HCT116 (cell line): ENCODE results near the gene IL21R. TPM values are rescaled to one million over a fixed set of nuclear protein-coding genes. Genes with fewer than 3 reads are reported as not detected.

Experiments
- ATAC-seq: fragments of 200-7000 bp; cut with Tn5 transposase; 2 replicates; pipeline ENCODE4 v1.9.1; 2020; ENCODE audit warnings: mild to moderate bottlenecking, moderate library complexity
- BruUV-seq: library from RNA; stranded (reverse); fragments of 400-500 nt; replicated peaks from 2 replicates; lab custom pipeline; 2021; lab: Mats Ljungman, UMichigan
- CTCF ChIA-PET: fragments of 300-600 bp; sonication (Branson Sonifier 250); formaldehyde crosslinking; loops from one replicate; lab custom pipeline; 2021; ENCODE audit warnings: antibody characterized with exemption; lab: Charles Lee
- POLR2A ChIA-PET: fragments of 300-600, 350-600 bp; sonication (Branson Sonifier 250); formaldehyde crosslinking; loops from one replicate; lab custom pipeline; 2021; ENCODE audit warnings: antibody characterized with exemption; lab: Charles Lee
- RAD21 ChIA-PET, 2 experiments: fragments of 300-600 bp; sonication (Branson Sonifier 250); formaldehyde crosslinking; loops; one replicate each; lab custom pipeline; 2023; ENCODE audit warnings: low total read pairs in 2 of 2; ENCODE audit not compliant: uncharacterized antibody in 2 of 2, unreplicated experiment in 2 of 2, low non-redundant PET in 1 of 2; lab: Charles Lee
- DNase-seq: peaks from one replicate; pipeline ENCODE4 v3.0.0-alpha.2; 2010; ENCODE audit warnings: low read depth, low spot score
- H2AFZ ChIP-seq: fragments of 200-600 bp; shearing (Covaris generic), sonication (generic); 2 replicates; pipeline ENCODE4 v1.6.1; 2017; ENCODE audit warnings: low read depth, mixed run types, mixed read lengths, antibody characterized with exemption, low read length; ENCODE audit not compliant: poor library complexity, severe bottlenecking
- H3K27ac ChIP-seq: 2 replicates; pipeline ENCODE4 v1.5.1; 2012; ENCODE audit warnings: low read depth, low read length
- H3K27me3 ChIP-seq: fragments of 200-600 bp; sonication (generic); 2 replicates; pipeline ENCODE4 v1.6.1; 2016; ENCODE audit warnings: mixed run types, low read length, mixed read lengths; ENCODE audit not compliant: insufficient read depth
- H3K36me3 ChIP-seq, 2 experiments: fragments of 200-500 bp in 1 of 2; fragments of 200-600 bp in 1 of 2; sonication (Bioruptor generic) in 1 of 2; sonication (generic) in 1 of 2; 2 replicates each; pipeline versions ENCODE4 v1.5.1 to v1.6.1; 2014 to 2016; ENCODE audit warnings: low read length in 2 of 2, inconsistent platforms in 1 of 2, mixed read lengths in 1 of 2, mixed run types in 1 of 2; ENCODE audit not compliant: insufficient read depth in 2 of 2, control insufficient read depth in 1 of 2
- H3K4me1 ChIP-seq, 2 experiments: fragments of 200-600 bp in 1 of 2; sonication (generic) in 1 of 2; 2 replicates each; pipeline versions ENCODE4 v1.5.1 to v1.6.1; 2012 to 2017; ENCODE audit warnings: low read length in 2 of 2, inconsistent platforms in 1 of 2, mild to moderate bottlenecking in 1 of 2, mixed read lengths in 1 of 2, mixed run types in 1 of 2, moderate library complexity in 1 of 2; ENCODE audit not compliant: insufficient read depth in 2 of 2, control insufficient read depth in 1 of 2
- H3K4me2 ChIP-seq: fragments of 200-600 bp; sonication (generic); 2 replicates; pipeline ENCODE4 v1.6.1; 2017; ENCODE audit warnings: mixed run types, low read length, mixed read lengths
- H3K4me3 ChIP-seq, 2 experiments: fragments of 200-600 bp in 1 of 2; sonication (generic) in 1 of 2; replicated peaks in 1 of 2; 2 replicates each; pipeline ENCODE4 v1.5.1; 2011 to 2016; ENCODE audit warnings: low read length in 2 of 2, control low read depth in 1 of 2, low read depth in 1 of 2, mild to moderate bottlenecking in 1 of 2, mixed read lengths in 1 of 2, mixed run types in 1 of 2
- H3K79me2 ChIP-seq: fragments of 200-600 bp; sonication (generic); 2 replicates; pipeline ENCODE4 v1.6.1; 2017; ENCODE audit warnings: mild to moderate bottlenecking, mixed run types, low read length, moderate library complexity, mixed read lengths; ENCODE audit not compliant: insufficient read depth
- H3K9ac ChIP-seq: fragments of 200-600 bp; sonication (generic); 2 replicates; pipeline ENCODE4 v1.6.1; 2016; ENCODE audit warnings: low read length, mixed read lengths
- H3K9me2 ChIP-seq: fragments of 200-600 bp; sonication (generic), shearing (Covaris generic); 2 replicates; pipeline ENCODE4 v1.6.1; 2017; ENCODE audit warnings: mixed run types, mild to moderate bottlenecking, moderate library complexity; ENCODE audit not compliant: insufficient read depth
- H3K9me3 ChIP-seq, 2 experiments: fragments of 200-500 bp in 1 of 2; fragments of 200-600 bp in 1 of 2; sonication (Bioruptor generic) in 1 of 2; sonication (generic) in 1 of 2; 2 replicates each; pipeline ENCODE4 v1.6.1; 2014 to 2017; ENCODE audit warnings: low read length in 2 of 2, mixed read lengths in 2 of 2, inconsistent platforms in 1 of 2, low read depth in 1 of 2, mild to moderate bottlenecking in 1 of 2, mixed run types in 1 of 2, moderate library complexity in 1 of 2; ENCODE audit not compliant: control insufficient read depth in 1 of 2, insufficient read depth in 1 of 2
- H4K20me1 ChIP-seq: fragments of 200-600 bp; sonication (generic), shearing (Covaris generic); 2 replicates; pipeline ENCODE4 v1.6.1; 2017; ENCODE audit warnings: mixed run types, mild to moderate bottlenecking, moderate library complexity; ENCODE audit not compliant: insufficient read depth
- CBX3 ChIP-seq: IDR thresholded peaks from 2 replicates; pipeline ENCODE4 v1.6.1; 2012; ENCODE audit warnings: low read depth
- CEBPB ChIP-seq: IDR thresholded peaks from 2 replicates; pipeline ENCODE4 v1.6.1; 2012; ENCODE audit warnings: low read depth
- EGR1 ChIP-seq: IDR thresholded peaks from 2 replicates; pipeline ENCODE4 v1.6.1; 2012; ENCODE audit warnings: low read depth
- EZH2 ChIP-seq: fragments of 200-600 bp; sonication (generic); IDR thresholded peaks from 2 replicates; pipeline ENCODE4 v1.6.1; 2017; ENCODE audit warnings: antibody characterized with exemption, mixed run types
- EZH2phosphoT487 ChIP-seq: fragments of 200-600 bp; IDR thresholded peaks from 2 replicates; pipeline ENCODE4 v1.6.1; 2018; ENCODE audit warnings: antibody characterized with exemption, borderline replicate concordance
- FOSL1 ChIP-seq: IDR thresholded peaks from 2 replicates; pipeline ENCODE4 v1.6.1; 2012; ENCODE audit warnings: low read depth
- POLR2A ChIP-seq: IDR thresholded peaks from 2 replicates; pipeline ENCODE4 v1.7.0; 2011; ENCODE audit warnings: borderline replicate concordance; ENCODE audit not compliant: insufficient read depth, insufficient read length; ENCODE audit errors: extremely low read depth
- POLR2AphosphoS5 ChIP-seq: IDR thresholded peaks from 2 replicates; pipeline ENCODE4 v1.6.1; 2011; ENCODE audit warnings: mild to moderate bottlenecking, low read depth, low read length, moderate library complexity
- RAD21 ChIP-seq: IDR thresholded peaks from 2 replicates; pipeline ENCODE4 v1.6.1; 2012; ENCODE audit warnings: low read depth, mild to moderate bottlenecking
- SIN3A ChIP-seq: IDR thresholded peaks from 2 replicates; pipeline ENCODE4 v1.6.1; 2012; ENCODE audit warnings: low read depth
- SP1 ChIP-seq: IDR thresholded peaks from 2 replicates; pipeline ENCODE4 v1.6.1; 2012; ENCODE audit warnings: low read depth
- SRF ChIP-seq: IDR thresholded peaks from 2 replicates; pipeline ENCODE4 v1.6.1; 2012; ENCODE audit warnings: low read depth
- YY1 ChIP-seq: IDR thresholded peaks from 2 replicates; pipeline ENCODE4 v1.6.1; 2011; ENCODE audit warnings: low read length, low read depth, moderate library complexity, mild to moderate bottlenecking; ENCODE audit not compliant: insufficient replicate concordance; ENCODE audit errors: extremely low read depth
- intact Hi-C: fragments of 100-400 bp; cut with micrococcal nuclease; formaldehyde crosslinking; loops from 2 replicates; pipeline ENCODE4 v1.10.0; 2022
- total RNA-seq: library from RNA; stranded (reverse); gene quantifications from one replicate; pipeline ENCODE4 v1.2.1, GENCODE V29; 2021; ENCODE audit not compliant: unreplicated experiment
- TF ChIP-seq, protein P1 (sequence below): IDR thresholded peaks from 2 replicates; pipeline ENCODE4 v1.6.1; 2012
- TF ChIP-seq, protein P2 (sequence below): IDR thresholded peaks from 2 replicates; pipeline ENCODE4 v1.6.1; 2012; ENCODE audit warnings: low read depth
- TF ChIP-seq, protein P3 (sequence below): IDR thresholded peaks from 2 replicates; pipeline ENCODE4 v1.6.1; 2012

IL21R gene
- total RNA-seq, 1 experiment from 2014 or later, result 1.2 TPM

DNA sequence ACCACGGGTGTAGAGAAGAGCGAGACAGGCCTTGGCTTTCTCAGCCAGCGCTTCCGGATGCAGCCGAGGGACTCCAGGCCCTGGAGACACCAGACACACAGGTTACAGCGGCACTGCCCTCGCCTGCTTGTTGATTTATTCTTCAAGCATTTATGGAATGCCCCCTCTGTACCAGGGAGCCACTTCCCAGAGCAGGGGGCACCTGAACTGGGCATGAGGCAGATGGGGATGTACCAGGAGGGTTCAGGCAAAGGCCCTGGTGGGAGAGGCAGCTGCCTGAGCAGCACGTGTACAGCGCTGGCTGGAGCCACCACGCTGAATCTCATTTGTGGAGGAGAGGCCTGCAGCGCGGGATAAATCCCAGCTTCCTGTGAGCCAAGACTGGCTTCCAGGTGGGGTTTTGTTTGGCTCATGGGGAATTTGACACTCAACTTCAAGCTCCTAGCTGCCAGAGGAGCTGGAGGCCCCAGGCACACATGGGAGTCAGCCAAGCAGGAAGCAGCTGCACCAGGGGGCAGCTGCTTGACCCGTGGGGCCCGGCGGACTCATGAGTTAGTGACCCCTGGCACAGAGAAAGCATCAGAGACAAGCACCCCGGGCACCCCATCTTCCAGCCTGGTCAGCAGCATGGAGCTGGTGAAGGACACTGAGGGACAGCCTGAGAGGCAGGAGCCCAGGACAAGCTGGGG, 59.7 kb downstream of the IL21R start:
- ATAC-seq (no peak), DNase-seq (no peak)
- H3K9me2 ChIP-seq, result no peaks in the 10 kb centered on the region
- RAD21 ChIA-PET, result no interaction called here
- TF ChIP-seq SP1 (no peak), POLR2AphosphoS5 (no peak), SIN3A (no peak), EGR1 (no peak)
- peaks cover 5 to 8% of the 10 kb centered on the region in 2 experiments; a peak in 2 of 4 replicates for H3K36me3 ChIP-seq
- no peak overlapping the region for H3K27ac ChIP-seq
- H3K4me1 ChIP-seq, result no peaks in the 10 kb centered on the region
- no peaks in the 10 kb centered on the region for H3K79me2 ChIP-seq
- no peak overlapping the region for H3K4me3 ChIP-seq
- no peak overlapping the region for H3K9ac ChIP-seq
- H3K9me3 ChIP-seq, result no peaks in the 10 kb centered on the region
- H4K20me1 ChIP-seq, result no peaks in the 10 kb centered on the region
- intact Hi-C loops, result no loop called here
- H3K4me2 ChIP-seq, result no peak overlapping the region
- no TSS peak for BruUV-seq
- CTCF ChIA-PET, result no interaction called here
- no peak overlapping the region for H2AFZ ChIP-seq
- no peaks in the 10 kb centered on the region for H3K27me3 ChIP-seq
- POLR2A ChIA-PET, result no interaction called here

DNA sequence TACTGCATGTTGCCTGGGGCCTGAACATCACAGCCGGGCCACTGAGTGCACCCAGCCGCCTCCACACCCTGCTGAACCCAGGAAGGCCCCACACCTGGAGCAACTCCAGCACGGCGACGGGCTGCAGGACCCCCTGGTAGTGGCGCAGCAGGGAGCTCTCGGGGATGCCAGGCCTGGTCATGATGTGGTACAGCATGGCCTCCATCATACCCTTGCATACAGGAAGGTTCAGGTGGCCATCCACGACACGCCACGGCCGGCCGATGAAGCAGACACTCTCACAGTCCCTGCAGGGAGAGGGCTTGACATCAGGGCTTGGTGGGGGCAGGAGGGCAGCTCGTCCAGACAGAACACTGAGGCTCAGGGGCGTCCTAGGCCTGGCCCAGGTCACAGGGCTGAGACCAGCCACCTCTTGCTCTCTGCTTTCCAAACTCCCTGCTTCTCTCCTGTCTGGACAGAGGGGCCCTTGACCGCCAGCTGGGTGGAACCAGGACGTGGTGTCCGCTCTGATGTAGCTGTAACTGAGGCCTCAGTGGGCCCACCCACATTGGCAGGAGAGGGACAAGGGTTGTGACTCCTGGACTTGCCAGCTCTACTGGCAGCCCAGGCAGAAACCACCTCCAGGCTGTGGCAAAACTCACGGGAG, 60.3 kb downstream of the IL21R start:
- no peaks in the 10 kb centered on the region for H3K79me2 ChIP-seq
- H4K20me1 ChIP-seq, result no peaks in the 10 kb centered on the region
- no peak overlapping the region for H3K4me2 ChIP-seq
- ChIA-PET CTCF (no interaction called here), RAD21 (no interaction called here), POLR2A (no interaction called here)
- no peaks in the 10 kb centered on the region for H3K9me2 ChIP-seq
- DNase-seq (no peak), ATAC-seq (no peak)
- no peaks in the 10 kb centered on the region for H3K9me3 ChIP-seq
- H3K9ac ChIP-seq, result no peak overlapping the region
- no peak overlapping the region for H3K4me3 ChIP-seq
- H3K27ac ChIP-seq, result no peak overlapping the region
- H3K36me3 ChIP-seq, result peaks cover 5 to 14% of the 10 kb centered on the region in 2 experiments; a peak in 2 of 4 replicates
- intact Hi-C loops, result no loop called here
- no peak overlapping the region for H2AFZ ChIP-seq
- H3K4me1 ChIP-seq, result no peaks in the 10 kb centered on the region
- H3K27me3 ChIP-seq, result no peaks in the 10 kb centered on the region
- BruUV-seq, result no TSS peak
- TF ChIP-seq, protein P1, sequence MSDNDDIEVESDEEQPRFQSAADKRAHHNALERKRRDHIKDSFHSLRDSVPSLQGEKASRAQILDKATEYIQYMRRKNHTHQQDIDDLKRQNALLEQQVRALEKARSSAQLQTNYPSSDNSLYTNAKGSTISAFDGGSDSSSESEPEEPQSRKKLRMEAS, result no peak
- TF ChIP-seq YY1, result no peak
- TF ChIP-seq, protein P2, sequence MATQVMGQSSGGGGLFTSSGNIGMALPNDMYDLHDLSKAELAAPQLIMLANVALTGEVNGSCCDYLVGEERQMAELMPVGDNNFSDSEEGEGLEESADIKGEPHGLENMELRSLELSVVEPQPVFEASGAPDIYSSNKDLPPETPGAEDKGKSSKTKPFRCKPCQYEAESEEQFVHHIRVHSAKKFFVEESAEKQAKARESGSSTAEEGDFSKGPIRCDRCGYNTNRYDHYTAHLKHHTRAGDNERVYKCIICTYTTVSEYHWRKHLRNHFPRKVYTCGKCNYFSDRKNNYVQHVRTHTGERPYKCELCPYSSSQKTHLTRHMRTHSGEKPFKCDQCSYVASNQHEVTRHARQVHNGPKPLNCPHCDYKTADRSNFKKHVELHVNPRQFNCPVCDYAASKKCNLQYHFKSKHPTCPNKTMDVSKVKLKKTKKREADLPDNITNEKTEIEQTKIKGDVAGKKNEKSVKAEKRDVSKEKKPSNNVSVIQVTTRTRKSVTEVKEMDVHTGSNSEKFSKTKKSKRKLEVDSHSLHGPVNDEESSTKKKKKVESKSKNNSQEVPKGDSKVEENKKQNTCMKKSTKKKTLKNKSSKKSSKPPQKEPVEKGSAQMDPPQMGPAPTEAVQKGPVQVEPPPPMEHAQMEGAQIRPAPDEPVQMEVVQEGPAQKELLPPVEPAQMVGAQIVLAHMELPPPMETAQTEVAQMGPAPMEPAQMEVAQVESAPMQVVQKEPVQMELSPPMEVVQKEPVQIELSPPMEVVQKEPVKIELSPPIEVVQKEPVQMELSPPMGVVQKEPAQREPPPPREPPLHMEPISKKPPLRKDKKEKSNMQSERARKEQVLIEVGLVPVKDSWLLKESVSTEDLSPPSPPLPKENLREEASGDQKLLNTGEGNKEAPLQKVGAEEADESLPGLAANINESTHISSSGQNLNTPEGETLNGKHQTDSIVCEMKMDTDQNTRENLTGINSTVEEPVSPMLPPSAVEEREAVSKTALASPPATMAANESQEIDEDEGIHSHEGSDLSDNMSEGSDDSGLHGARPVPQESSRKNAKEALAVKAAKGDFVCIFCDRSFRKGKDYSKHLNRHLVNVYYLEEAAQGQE, result no peak
- TF ChIP-seq CEBPB, result no peak
- TF ChIP-seq POLR2AphosphoS5, result no peak
- TF ChIP-seq, protein P3, sequence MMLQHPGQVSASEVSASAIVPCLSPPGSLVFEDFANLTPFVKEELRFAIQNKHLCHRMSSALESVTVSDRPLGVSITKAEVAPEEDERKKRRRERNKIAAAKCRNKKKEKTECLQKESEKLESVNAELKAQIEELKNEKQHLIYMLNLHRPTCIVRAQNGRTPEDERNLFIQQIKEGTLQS, result no peak
- TF ChIP-seq CBX3, result no peak
- no peak for TF ChIP-seq EZH2
- no peak for TF ChIP-seq FOSL1
- TF ChIP-seq EGR1, result no peak
- no peak for TF ChIP-seq POLR2A
- no peak for TF ChIP-seq EZH2phosphoT487
- TF ChIP-seq SRF, result no peak
- TF ChIP-seq RAD21, result no peak
